GM21515 (cell line): Measurements from ENCODE around the gene TAS2R31.
"Not testable (repeated sequence)": the region's sequence is repeated elsewhere in the genome, so short reads cannot be mapped to it uniquely, and the experiment has no call there.

Experiments
- ATAC-seq: cut with Tn5 transposase; IDR thresholded peaks from one replicate; pipeline ENCODE4 v1.9.1; 2021; ENCODE audit not compliant: unreplicated experiment

TAS2R31 gene

GRCh38 chr12:11031307-11031706, at the start of gene TAS2R31:
TSS of gene TAS2R31 (minus strand) at chr12:11031407. CDS start at chr12:11031335, 72 bp downstream.
- ATAC-seq = no peak

- no peak for ATAC-seq
Measured at GRCh38 chr12:11078246-11078645, 47.0 kb upstream of the TAS2R31 start.

GRCh38 chr12:11075642-11076041, 44.4 kb upstream of the TAS2R31 start:
- ATAC-seq = no peak

GRCh38 chr12:11071414-11071813, 40.2 kb upstream of the TAS2R31 start:
- no peak for ATAC-seq

GRCh38 chr12:11070999-11071398, 39.8 kb upstream of the TAS2R31 start:
- ATAC-seq = no peak

GRCh38 chr12:11069854-11070365, 38.7 kb upstream of the TAS2R31 start:
- no peak for ATAC-seq

GRCh38 chr12:11067514-11067913, 36.3 kb upstream of the TAS2R31 start:
- no peak for ATAC-seq

- not testable (repeated sequence) for ATAC-seq
Measured at GRCh38 chr12:11062194-11062593, 31.0 kb upstream of the TAS2R31 start, which contains the start of gene TAS2R46. TSS of gene TAS2R46 (minus strand) at chr12:11062294. CDS start at chr12:11062294, 0 bp downstream.

- ATAC-seq = no peak
Measured at GRCh38 chr12:11059784-11060183, 28.6 kb upstream of the TAS2R31 start.

GRCh38 chr12:11059041-11059440, 27.8 kb upstream of the TAS2R31 start:
- no peak for ATAC-seq

GRCh38 chr12:11055306-11055705, 24.1 kb upstream of the TAS2R31 start:
- ATAC-seq = no peak

- ATAC-seq = not testable (repeated sequence)
Measured at GRCh38 chr12:11049806-11050531, 18.8 kb upstream of the TAS2R31 start.

GRCh38 chr12:11041366-11041765, 10.2 kb upstream of the TAS2R31 start:
- not testable (repeated sequence) for ATAC-seq

- no peak for ATAC-seq
Measured at GRCh38 chr12:11040162-11040561, 9.0 kb upstream of the TAS2R31 start.

GRCh38 chr12:11039171-11039570, 8.0 kb upstream of the TAS2R31 start:
- no peak for ATAC-seq

GRCh38 chr12:11033959-11034358, 2.8 kb upstream of the TAS2R31 start:
- not testable (repeated sequence) for ATAC-seq

- no peak for ATAC-seq
Measured at GRCh38 chr12:11026118-11026517, 5.1 kb downstream of the TAS2R31 start.

- ATAC-seq = no peak
Measured at GRCh38 chr12:11023387-11023786, 7.8 kb downstream of the TAS2R31 start.

GRCh38 chr12:11022520-11022919, 8.7 kb downstream of the TAS2R31 start, which contains the start of gene TAS2R19:
TSS of gene TAS2R19 (minus strand) at chr12:11022620. CDS start at chr12:11022571, 49 bp downstream.
- ATAC-seq = no peak

GRCh38 chr12:11016937-11017336, 14.3 kb downstream of the TAS2R31 start:
- ATAC-seq = no peak

GRCh38 chr12:11015775-11016430, 15.3 kb downstream of the TAS2R31 start:
- ATAC-seq = no peak

GRCh38 chr12:11014234-11014633, 17.0 kb downstream of the TAS2R31 start:
- ATAC-seq = no peak
